T-helper 1 cell (primary cell): ENCODE results near the gene STK25.

ENCODE experiments used
- DNase-seq, 5 donors: peaks; one replicate each; pipeline ENCODE4 v3.0.0-alpha.2; 2012 to 2020

The STK25 gene

DNA sequence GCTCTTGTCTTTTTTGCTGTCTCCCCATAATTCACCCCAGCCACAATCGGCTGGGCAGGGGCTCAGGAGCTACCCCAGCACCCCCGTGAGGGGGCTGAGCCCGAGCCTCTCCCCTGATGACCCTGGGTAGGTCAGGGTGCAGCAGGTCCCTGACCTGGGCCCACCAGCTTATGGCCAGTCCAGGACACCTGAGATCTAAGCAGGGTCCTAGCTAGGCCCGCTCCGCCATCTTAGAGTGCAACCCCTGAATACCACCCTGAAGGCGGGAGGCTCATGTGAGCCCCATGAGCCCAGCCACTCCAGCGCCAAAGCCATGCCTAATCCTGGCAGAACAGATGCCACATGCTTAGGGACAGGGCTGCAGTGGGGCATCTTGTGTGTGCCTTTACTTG, 16.2 kb downstream of the STK25 start:
- DNase-seq: no peak

DNA sequence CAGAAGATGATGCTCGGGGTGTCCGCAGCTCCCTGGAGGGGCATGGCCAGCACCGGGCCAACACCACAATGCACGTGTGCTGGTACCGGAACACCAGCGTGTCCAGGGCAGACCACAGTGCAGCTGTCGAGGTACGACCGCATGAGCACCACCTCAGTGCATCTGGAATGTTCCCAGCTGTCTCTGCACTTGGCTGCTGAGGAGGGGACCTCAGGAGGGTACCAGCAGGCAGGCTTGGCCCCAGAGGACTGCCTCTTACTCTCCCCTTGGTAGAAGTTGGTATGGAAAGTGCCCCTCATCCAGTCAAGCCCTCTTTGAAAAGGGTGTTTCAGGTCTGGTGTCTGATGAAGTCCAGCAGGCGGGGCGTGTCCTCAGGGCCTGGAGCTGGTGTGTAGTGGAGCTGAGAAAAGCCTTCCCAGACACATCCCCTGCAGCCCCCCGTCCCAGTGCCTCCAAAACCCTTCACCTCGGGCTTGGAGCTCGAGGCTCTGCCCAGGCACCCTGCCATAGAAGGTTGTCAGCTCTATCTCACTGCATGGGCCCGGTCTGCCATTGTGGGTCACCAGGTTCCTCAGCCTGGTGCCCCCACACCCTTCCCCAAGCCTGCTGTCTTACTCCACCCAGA, 16.7 kb downstream of the STK25 start:
- DNase-seq: no peak

DNA sequence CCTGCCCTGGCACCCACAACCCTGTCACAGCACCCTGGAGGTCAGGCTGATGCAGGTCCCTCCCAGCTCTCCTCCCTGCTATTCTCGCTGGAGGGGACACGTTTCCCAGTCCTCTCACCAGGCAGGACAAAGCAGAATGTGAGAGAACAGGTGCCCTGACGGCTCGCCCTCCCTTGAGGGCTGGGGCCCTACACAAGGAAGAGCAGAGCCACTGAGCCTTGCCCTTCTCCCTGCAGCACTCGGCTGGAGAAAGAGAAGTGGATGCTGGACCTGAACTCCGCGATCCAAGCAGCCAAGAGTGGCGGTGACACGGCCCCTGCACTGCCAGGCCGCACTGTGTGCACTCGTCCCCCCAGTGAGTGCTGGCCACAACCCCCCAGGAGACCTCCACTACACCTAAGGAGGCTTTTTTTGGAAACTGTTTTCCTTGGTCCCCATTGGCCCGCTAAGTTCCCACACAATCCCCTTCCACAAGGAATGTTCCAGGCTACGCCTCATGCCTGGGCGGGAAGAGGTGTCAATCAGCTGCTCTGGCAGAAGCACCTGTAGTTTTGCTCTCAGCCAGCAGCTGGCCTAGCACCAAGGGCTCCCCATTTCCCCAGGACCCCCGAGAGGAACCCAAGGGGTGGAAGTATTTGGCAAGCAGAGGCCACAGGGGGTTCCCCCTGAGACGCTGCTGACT, 17.4 kb downstream of the STK25 start:
- no peak for DNase-seq

DNA sequence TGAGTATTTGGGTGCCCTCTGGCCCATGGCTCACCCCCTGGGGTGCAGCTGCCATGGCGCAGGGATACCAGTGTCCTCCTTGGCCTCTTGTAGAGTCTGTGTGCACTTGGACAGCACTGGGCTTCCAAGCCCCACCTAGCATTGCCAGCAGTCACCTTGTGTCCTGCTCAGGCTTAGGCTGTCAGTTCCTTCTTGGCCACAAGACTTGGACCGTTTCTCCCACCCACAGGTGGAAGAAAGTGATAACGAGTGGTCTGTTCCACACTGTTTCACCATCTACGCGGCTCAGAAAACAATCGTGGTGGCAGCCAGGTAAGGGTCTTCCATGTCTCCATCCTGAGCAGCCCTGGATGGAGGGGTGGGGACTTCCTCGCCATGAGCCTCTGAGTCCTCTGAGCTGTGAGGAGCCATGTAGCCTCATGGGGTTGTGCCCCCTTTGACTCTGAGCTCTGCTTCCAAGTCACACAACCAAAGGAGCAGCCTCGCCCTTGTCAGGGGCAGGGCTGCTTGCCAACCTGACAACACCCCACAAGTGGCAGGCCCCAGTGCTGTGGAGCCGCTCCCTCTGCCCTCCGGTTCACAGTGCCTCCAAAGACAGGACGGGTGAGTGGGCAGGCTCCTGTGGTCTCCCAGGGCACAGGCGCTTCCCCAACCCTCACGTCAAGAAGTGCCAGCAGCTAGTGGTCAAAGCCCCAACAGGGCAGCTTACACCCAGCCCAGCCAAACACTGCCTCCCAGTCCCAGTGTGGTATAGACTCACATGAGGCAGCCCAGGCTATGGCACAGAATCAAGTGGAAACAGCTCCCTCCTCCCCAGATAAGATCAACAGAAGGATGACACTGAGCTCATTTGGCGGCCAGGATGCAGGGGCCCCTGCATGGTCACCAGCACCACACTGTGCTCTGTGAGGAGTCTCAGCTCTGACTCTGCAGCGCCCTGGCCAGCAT, 18.4 kb downstream of the STK25 start:
- no peak for DNase-seq

DNA sequence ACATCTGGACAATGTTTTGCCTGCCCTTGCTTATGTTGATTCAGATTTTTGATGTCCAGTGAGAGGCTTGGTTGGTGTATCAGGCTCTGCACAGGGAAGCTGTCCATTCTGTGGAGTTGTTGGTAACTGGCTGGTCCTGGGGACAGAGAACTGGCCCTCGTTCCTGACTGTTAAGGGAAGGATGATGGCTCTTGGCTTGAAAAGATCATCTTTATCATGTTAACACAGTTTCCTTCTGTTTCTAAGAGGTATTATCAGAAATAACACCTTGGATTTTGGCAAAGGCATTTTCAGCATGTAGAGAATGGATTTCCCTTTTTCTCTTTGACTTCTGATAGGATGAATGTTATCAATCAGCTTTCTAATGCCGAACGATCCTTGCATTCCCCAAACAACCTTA, 19.3 kb downstream of the STK25 start:
- DNase-seq: no peak

DNA sequence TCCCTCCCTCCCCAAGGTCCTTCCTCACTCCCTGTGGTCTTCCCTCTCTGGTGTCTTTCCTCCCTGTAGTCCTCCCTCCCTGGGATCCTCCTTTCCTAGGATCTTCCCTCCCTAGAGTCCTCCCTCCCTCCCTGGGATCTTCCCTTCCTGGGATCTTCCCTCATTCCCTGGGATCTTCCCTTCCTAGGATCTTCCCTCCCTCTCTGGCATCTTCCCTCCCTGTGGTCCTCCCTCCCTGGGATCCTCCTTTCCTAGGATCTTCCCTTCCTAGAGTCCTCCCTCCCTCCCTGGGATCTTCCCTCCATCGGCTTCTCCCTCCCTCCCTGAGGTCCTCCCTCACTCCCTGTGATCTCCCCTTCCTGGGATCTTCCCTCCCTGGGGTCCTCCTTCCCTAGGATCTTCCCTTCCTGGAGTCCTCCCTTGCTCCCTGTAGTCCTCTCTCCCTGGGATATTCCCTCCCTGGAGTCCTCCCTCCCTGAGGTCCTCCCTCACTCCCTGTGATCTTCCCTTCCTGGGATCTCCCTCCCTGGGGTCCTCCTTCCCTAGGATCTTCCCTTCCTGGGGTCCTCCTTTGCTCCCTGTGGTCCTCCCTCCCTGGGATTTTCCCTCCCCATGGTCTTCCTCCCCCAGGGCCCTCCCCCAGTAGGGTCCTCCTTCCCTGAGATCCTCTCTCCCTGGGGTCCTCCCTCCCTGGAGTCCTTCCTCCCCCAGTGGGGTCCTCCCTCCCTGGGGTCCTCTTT, 23.0 kb downstream of the STK25 start:
- DNase-seq: no peak

DNA sequence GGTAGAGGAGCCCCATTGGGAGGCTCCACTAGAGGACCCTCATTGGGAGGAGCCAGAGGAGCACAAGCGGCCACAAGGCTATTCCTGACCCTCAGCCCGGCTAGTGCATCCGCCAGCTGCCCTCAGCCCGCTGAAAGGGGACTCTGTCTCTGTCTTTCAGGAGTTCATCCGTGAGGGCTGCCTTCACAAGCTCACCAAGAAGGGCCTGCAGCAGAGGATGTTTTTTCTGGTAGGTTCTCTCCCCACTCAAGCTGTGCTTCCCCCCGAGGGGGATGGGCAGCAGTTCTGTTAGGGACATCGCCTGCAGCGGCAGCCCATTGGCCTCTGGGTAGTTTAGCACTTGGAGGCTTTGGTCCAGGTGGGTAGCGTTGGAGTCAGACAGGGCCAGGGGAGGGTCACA, 25.1 kb downstream of the STK25 start:
- DNase-seq: no peak

DNA sequence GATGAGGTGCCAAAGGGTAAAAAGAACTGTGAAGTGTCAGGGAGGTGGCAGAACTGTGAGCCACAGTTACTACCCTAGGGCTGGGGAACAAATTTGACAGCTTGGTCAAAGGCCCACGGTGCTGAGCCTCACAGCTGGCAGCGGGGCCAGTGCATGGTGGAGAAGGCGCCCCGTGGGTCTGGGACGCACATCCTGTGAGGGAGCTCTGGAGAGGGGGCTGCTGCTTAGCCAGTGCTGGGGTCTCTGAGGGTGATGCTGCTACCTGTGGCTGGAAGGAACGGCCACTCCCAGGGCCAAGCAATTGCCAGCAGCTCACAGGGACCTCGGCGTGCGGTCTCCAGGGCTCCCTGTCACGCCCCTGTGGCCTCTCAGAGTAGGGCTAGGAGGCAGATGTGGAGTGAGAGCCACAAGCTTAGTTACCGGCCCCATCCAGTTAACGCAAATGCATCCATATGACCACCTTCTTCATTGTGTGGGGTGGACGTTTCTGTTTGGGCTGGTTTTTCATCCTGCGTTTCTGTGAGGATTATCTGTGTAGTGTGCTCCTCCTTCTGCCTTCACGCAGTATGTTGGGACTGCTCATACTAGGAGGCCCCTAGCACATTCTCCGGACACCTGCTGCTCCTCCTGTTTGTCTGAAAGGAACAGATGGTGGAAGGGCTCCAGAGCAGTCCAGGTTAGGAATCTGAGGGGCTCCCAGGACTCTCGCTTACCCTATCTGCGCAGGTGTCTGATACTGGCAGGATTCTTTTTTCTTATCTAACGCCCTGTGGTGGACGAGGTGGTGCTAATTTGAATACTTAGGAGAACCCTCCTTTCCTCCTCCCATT, 26.0 kb downstream of the STK25 start:
- no peak for DNase-seq

DNA sequence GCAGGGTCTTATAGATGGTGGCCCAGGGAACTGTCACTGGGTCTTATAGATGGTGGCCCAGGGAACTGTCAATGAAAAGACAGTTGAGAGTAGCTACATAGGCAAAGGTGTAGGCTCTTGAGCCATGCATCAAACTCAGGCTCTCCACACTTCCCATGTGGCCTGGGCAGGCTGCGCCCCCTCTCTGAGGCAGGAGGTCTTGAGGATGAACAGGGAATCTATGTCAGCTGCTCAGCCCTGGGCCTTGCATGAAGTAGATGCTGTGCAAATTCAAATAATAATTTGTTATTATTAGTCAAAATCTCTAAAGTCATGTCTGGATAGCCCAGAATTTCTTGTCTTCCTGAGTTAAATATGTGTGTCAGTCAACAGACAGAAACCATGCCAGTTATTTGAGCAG, 26.7 kb downstream of the STK25 start:
- DNase-seq: no peak

DNA sequence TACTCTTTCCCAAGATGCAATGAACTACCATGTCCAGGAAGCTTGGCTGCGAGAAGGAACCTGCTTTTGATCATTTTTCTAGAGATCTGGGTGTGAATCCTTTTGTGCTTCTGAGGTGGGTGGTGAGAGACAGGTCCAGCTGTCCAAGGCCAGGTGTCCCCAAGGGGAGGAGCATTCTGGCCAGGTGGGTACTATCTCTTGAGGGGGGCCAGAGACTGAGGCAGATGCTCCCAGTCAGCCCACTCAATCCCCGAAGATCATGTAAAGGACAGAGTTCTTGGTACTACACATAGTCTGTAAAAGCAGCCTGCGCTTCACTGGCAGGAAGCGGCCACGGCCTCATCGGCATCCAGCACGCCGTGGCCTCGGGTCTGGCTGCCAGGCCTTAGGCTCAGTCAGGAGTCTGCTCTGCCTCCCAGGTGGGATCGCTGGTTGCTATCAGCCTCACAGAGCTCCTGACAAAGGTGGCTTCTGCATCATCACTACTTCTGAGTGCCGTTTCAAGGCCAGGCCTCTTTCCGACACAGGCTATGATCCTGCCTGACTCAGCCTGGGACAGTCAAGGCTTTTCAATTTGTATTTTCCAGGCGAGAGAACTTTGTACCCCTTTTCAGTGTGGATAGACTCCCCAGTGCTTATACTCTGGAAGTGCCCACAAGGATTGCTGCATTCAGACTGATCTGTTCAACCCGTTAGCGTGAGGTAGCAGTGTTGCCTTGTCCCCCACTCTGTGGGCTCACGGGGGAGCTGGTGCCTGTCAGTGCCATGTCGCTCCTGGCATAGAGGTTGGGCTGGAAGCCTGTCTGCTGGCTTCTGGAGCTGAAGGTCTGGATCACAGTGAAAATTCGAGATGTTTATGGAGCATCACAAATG, 29.1 kb downstream of the STK25 start:
- no peak for DNase-seq

DNA sequence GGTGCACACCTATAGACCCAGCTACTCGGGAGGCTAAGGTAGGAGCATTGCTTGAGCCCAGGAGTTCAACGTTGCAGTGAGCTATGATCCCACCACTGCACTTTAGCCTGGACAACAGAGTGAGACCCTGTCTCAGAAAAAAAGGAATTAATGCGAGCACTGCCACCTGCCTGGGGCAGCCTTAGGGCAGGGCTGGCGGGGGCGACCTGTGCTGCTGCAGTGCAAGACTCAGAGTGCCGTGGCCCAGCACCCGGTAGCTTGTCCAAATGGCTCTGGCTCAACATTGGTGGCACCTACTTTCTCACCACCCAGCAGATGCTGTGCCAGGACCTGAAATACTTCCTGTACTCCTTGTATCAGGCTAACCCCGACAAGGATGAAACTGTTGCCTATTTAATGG, 30.2 kb downstream of the STK25 start:
- no peak for DNase-seq

DNA sequence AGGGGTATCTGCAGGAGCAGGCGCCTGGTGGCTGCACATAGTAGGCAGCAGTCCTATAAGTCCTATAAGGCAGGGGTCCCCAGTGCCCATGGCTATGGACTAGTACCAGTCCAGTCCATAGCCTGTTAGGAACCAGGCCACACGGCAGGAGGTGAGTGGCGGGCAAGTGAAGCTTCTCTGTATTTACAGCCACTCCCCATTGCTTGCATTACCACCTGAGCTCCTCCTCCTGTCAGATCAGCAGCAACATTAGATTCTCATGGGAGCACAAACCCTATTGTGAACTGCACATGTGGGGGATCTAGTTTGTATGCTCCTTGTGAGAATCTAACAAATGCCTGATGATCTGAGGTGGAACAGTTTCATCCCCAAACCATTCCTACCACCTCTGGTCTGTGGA, 33.1 kb downstream of the STK25 start:
- DNase-seq: no peak

DNA sequence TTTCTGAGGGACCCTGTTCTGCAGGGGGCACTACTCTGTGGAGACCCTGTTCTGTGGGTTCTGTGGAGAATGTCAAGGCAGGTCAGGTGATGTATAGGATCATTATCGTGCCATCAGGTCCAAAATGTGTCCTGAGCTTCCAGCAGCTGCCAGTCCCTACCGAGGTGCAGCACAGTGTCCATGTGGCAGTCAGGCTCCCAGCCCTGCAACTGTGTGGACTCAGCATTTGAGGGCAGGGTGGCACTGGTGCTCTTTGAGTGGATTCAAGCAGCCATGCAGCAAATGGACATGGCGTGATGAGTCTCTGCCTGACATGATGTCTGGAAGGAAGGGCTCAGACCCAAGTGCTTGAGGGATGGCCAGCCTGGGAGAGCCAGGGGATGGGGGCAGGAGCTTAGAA, 35.0 kb downstream of the STK25 start:
- no peak for DNase-seq

DNA sequence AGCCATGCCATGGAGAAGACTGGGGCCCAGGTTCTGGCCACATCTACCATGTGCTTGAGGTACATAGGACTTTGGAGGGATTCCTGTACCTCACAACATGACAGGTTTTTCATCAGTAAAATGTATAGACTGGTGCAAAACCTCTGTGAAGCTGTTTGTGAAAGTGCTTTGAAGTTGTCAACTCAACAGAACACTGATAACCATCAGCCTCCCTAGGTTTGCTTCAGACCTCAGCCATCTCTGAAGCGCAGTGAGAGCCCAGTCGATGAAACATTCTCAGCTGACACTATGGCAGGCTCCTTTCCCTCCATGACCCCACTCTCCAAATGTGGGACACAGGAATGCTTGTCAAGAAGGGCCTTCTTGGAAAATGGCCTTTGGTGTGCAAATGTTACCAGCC, 38.6 kb downstream of the STK25 start:
- DNase-seq: no peak

DNA sequence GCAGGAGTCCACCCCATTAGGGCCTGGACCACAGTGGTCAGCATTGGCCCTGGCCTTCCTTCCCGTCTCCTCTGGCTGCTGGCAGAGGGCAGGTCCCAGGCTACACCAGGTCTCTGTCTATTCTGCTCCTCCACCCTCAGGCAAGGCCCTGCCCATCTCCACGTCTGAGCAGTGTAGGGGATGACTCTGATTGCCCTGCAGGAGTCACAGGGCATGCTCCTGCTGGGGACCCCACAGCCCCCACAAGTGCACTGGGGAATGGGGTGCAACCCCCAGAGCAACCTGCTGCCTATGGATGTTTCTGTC, 40.0 kb downstream of the STK25 start:
- no peak for DNase-seq

DNA sequence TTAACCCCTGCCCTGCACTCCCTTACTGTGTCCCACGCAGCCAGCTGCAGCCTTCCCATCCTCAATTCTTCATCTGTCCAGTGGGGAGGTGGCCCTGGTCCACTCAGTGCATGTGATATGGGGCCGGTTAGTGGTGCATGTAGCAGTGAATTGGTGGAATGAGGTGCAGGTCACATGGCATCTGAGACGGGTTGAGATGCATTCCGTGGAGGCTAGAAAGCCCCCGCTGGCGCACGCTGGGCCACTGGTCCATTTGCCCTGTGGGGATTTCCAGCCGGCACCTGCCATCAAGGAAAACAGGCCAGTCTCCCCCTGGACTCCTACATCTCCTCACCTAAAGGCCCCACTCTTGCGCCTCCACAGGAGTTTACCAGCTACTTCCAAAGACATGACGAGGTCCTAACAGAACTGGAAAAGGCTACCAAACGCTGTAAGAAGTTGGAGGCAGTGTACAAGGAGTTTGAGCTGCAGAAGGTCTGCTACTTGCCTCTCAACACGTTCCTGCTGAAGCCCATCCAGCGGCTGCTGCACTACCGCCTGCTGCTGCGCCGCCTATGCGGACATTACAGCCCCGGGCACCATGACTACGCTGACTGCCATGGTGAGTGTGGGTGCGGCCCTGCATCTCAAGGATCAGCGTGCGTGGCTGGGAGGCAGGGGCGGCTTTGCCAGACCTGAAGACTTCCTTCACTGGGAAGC, 40.5 kb downstream of the STK25 start:
- DNase-seq: no peak

DNA sequence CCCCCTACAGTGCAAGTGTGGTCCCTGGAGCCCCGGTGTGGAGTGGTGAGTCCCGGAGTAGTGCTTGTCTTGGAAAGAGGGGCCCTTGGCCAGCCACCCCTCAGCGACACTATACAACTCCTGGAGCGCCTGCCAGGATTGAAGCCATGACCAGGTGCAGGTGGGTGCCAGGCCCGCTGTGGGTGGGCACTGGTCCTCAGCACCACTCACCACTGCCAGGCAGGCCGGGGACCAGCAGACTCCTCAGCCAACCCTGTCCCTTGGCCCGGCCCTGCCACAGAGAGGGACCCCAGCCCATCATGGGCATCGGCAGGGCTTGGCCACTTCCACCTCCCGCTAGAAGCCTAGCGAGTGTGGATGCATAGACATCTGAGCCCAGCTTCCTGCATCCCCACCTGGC, 42.2 kb downstream of the STK25 start:
- no peak for DNase-seq

DNA sequence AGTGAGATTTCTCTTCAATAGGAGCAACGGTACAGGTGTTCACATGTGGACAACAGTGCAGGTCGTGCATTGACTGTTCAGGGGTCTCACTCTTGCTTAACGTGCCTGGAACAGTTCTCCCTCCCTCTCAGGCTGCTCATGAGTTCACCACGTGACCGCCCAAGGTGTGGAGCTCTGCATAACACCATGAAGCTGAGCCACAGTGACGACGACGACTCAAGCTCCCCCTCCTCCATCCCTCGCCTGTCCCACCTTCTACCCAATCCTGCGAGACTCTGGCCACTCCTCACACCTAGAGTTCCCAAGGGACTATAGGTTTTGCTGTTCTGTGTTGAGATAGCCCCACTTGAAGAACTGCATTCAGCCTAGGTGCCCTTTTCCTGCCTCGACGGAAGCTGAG, 42.8 kb downstream of the STK25 start:
- DNase-seq: no peak

DNA sequence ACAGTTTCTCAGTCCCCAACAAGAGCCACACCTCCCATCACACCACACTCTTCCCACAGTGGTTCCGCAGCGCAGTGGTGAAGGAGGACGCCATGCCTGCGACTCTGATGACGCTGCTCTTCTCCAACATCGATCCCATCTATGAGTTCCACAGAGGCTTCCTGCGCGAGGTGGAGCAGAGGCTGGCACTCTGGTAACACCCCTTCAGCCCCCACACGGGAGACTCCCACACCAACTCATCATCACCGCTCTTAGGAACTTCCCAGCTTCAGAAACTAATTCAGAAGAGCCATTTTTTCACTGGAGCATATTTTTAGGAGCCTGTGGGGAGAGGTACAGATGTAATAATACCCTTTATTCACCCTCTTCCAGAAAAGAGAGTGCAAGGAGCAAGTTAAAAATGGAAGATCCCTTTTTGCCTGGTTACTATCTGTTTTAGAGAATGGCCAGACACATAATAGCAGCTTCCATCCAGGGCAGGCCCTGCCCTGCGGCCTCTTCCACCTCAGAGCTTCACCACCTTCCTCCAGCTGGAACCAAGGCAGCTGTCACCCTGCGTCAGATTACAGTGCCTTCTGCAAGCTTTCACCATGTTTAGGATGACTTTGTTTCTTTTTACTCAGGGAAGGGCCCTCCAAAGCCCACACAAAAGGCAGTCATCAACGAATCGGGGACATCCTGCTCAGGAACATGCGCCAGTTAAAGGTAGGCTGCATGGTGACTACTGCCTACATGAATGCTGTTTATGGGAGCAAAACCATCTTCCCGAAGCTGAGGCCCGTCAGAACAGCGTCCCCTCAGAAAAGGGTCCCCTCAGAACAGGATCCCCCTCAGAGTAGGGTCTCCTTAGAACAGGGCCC, 44.9 kb downstream of the STK25 start:
- DNase-seq: no peak
